GM19099 (cell line): ENCODE data around the gene CSMD2.

Experiments used
- POLR2A ChIP-seq: IDR thresholded peaks from 3 replicates; pipeline ENCODE4 v1.6.1; 2011; ENCODE audit warnings: low read depth; ENCODE audit not compliant: insufficient read length; ENCODE audit errors: extremely low read depth

CSMD2 gene

GRCh38 chr1:33902486-33903209 lies 262.4 kb downstream of the CSMD2 start:
- TF ChIP-seq POLR2A, result peak; percentile 30

- TF ChIP-seq POLR2A, result no peak
These were observed 265.3 kb downstream of the CSMD2 start for GRCh38 chr1:33899746-33900145.

GRCh38 chr1:33898881-33899280 lies 266.1 kb downstream of the CSMD2 start:
- TF ChIP-seq POLR2A, result no peak

- no peak for TF ChIP-seq POLR2A
These were observed 266.6 kb downstream of the CSMD2 start for GRCh38 chr1:33898406-33898805.

GRCh38 chr1:33897092-33897725 lies 267.8 kb downstream of the CSMD2 start:
- no peak for TF ChIP-seq POLR2A

GRCh38 chr1:33895976-33896375 lies 269.1 kb downstream of the CSMD2 start:
- TF ChIP-seq POLR2A, result no peak

- no peak for TF ChIP-seq POLR2A
These were observed 269.6 kb downstream of the CSMD2 start for GRCh38 chr1:33895396-33895795.

GRCh38 chr1:33893147-33893830 lies 271.7 kb downstream of the CSMD2 start:
- no peak for TF ChIP-seq POLR2A

GRCh38 chr1:33886496-33886895 lies 278.5 kb downstream of the CSMD2 start:
- no peak for TF ChIP-seq POLR2A

GRCh38 chr1:33880305-33880704 lies 284.7 kb downstream of the CSMD2 start:
- no peak for TF ChIP-seq POLR2A

GRCh38 chr1:33878392-33878791 lies 286.6 kb downstream of the CSMD2 start:
- TF ChIP-seq POLR2A, result no peak

GRCh38 chr1:33876970-33877650 lies 287.9 kb downstream of the CSMD2 start:
- no peak for TF ChIP-seq POLR2A

- no peak for TF ChIP-seq POLR2A
These were observed 289.2 kb downstream of the CSMD2 start for GRCh38 chr1:33875862-33876261.

- no peak for TF ChIP-seq POLR2A
These were observed 290.4 kb downstream of the CSMD2 start for GRCh38 chr1:33874636-33875035.

GRCh38 chr1:33872683-33873082 lies 292.3 kb downstream of the CSMD2 start:
- no peak for TF ChIP-seq POLR2A
